Measurements from ENCODE around the gene DLG2.
A peak's percentile ranks its signal among the peaks of the same experiment; 100 is the strongest.

Gene DLG2

DNA sequence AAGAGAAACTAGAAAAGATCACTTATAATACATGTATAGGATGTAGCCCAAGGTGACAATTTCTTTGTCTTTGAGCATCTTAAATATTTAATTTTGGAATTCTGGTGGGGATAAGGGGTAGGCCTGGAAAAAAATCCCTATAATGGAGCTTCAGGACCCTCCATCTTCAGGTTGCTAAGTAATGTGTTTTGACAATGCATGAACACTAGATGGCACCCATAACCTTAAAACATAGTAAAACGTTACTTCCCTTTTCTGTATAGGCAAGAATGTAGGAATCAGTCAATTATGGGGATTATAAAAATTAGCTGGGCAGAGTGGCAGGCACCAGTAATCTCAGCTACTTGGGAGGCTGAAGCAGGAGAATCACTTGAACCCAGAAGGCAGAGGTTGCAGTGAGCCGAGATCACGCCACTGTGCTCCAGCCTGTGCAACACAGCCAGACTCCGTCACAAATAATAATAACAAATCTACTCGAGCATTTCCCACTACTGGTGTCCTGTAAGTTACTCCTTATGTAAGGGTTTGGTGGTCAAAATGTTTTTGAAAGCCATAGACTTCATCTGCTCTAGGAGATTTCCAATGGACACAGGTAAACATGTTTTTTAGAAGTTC lies 1799.1 kb downstream of the DLG2 start:
- TF ChIP-seq, protein P1, sequence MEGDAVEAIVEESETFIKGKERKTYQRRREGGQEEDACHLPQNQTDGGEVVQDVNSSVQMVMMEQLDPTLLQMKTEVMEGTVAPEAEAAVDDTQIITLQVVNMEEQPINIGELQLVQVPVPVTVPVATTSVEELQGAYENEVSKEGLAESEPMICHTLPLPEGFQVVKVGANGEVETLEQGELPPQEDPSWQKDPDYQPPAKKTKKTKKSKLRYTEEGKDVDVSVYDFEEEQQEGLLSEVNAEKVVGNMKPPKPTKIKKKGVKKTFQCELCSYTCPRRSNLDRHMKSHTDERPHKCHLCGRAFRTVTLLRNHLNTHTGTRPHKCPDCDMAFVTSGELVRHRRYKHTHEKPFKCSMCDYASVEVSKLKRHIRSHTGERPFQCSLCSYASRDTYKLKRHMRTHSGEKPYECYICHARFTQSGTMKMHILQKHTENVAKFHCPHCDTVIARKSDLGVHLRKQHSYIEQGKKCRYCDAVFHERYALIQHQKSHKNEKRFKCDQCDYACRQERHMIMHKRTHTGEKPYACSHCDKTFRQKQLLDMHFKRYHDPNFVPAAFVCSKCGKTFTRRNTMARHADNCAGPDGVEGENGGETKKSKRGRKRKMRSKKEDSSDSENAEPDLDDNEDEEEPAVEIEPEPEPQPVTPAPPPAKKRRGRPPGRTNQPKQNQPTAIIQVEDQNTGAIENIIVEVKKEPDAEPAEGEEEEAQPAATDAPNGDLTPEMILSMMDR (IDR thresholded peaks at IDR 0.05; ENCODE audit: low read depth, low read length) = peak; percentile 60
- DNase-seq (ENCODE audit: low read depth, low spot score) = peak; percentile 67
- H3K4me3 ChIP-seq (ENCODE audit: low read depth, low read length) = peak overlapping the region; percentile 20
- in situ Hi-C loops (cut with HindIII; ENCODE audit: low sequenced_read_pairs) = no loop called here

DNA sequence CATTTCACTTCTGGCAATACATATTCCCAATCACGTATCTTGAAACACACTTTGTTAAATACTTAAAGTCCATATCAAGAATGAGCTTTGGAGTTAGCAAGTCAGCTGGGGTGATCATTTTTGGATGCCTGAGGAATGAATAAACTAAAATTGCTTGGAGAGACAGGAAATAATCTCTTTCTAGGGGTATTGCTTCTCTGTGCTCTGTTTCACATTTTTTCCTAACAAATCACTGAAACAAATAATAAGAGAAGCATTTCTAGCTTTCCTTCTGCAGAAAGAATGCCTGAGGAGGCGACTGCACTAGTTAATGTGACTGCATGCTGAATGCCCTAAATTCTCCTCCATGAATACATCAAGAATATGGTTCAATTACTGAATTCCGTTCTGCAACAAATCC lies 1799.6 kb downstream of the DLG2 start:
- TF ChIP-seq, protein P1 (IDR thresholded peaks at IDR 0.05; ENCODE audit: low read depth, low read length) = no peak
- H3K4me3 ChIP-seq (ENCODE audit: low read depth, low read length) = no peak overlapping the region
- in situ Hi-C loops (cut with HindIII; ENCODE audit: low sequenced_read_pairs) = no loop called here
- DNase-seq (ENCODE audit: low read depth, low spot score) = peak; percentile 26

DNA sequence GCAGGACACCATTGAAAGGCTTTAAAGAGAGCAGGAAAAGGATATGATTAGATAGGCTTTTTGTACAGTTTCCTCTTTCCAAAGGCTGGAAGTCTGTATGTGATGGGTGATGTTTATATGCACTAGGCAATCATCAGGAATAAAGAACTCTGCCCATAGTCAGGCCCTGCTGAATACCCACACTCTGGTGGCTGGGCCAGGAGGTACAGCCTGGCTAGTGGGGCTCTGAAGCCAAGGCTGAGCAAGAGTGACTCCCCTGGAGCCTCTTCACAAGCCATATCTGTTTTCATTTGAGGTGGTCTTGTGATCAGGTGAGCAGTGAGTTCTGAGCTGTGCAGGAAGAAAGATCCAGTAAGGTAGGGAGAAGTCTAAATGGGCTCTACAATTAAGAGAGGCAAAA lies 1801.1 kb downstream of the DLG2 start:
- in situ Hi-C loops (cut with HindIII; ENCODE audit: low sequenced_read_pairs) = no loop called here
- DNase-seq (ENCODE audit: low read depth, low spot score) = no peak
- no peak overlapping the region for H3K4me3 ChIP-seq (ENCODE audit: low read depth, low read length)
- TF ChIP-seq, protein P1 (IDR thresholded peaks at IDR 0.05; ENCODE audit: low read depth, low read length) = no peak

DNA sequence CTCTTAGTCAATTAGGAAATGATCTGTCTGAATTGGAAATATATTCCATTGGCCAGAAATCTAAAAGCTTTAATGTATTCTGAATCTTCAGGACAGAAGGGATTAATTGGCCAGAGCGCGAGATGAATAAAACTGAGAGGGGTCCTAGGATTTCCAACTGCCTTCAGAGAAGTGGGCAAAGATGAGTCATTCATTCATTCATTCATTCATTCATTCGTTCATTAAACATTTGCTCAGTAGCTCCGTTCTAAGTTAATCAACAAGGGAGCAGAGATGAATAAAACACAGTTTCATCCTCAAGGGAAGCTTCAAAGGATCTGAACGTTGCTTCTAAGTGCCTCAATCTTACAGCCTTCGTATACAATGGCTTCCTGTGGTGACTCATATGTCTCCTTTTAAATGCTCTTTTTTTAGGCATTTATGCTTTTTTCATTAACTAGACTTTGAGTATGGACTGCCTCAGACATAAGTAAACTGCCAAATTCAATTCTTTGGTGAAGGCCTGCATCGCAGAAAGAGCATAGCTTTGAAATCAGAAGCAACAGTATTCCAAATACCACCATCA lies 1803.6 kb downstream of the DLG2 start:
- TF ChIP-seq, protein P1 (IDR thresholded peaks at IDR 0.05; ENCODE audit: low read depth, low read length) = no peak
- in situ Hi-C loops (cut with HindIII; ENCODE audit: low sequenced_read_pairs) = no loop called here
- DNase-seq (ENCODE audit: low read depth, low spot score) = peak; percentile 21
- no peak overlapping the region for H3K4me3 ChIP-seq (ENCODE audit: low read depth, low read length)

DNA sequence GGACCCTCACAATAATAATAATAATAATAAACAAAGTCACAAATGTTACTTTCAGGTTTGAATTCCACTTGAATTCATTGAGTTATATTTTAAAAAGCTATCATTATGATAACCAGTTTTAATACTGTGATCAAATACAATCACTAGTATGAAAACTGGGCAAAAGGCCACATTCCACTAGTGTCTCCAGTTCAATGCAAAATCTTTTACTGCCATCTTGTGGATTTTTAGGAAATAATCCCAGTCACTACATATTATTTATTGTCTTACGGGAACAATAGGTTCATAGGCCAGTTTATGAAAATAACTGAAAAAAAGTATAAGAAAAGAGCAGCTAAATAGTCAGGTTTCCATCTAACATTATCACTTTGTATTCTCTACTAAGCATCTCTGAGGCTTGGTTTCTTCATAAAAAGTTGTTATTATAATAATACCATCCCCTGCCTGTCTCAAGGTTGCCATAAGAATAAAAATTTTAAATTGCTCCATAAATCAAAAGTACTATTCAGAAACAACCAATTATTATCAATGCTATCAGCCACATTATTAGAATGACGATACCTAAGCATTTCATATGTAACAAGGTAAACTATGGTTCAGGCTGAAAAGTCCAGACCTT lies 1807.1 kb downstream of the DLG2 start:
- in situ Hi-C loops (cut with HindIII; ENCODE audit: low sequenced_read_pairs) = no loop called here
- peak; percentile 70 for DNase-seq (ENCODE audit: low read depth, low spot score)

DNA sequence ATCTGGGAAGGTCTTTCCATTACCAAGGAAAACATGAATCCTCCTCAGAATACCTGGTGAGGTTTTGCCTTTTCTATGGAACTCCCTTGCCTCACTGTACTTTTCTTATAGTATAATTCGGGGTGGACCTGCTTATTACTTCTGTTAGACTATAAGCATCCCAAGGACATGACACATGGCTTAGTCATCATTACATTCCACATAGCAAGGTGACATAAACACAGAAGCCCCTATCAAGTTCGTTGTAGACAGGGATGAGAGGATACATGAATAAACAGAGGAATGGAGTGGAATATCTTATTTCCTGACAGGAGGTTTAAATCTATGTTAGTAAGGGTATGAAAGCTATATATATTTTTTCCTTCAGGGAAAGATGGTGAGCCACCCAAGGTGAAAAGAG lies 1808.8 kb downstream of the DLG2 start:
- no peak overlapping the region for H3K4me3 ChIP-seq (ENCODE audit: low read depth, low read length)
- peak; percentile 12 for DNase-seq (ENCODE audit: low read depth, low spot score)
- TF ChIP-seq, protein P1 (IDR thresholded peaks at IDR 0.05; ENCODE audit: low read depth, low read length) = no peak
- in situ Hi-C loops (cut with HindIII; ENCODE audit: low sequenced_read_pairs) = no loop called here

More for the DNA sequence above, 1807.1 kb downstream of the DLG2 start:
- TF ChIP-seq, protein P1 (IDR thresholded peaks at IDR 0.05; ENCODE audit: low read depth, low read length) = peak; percentile 50
- no peak overlapping the region for H3K4me3 ChIP-seq (ENCODE audit: low read depth, low read length)

All from astrocyte of the spinal cord (primary cell).